UCSD-AML1 (cell line): ENCODE data around the gene ZG16.
A peak's percentile ranks its signal among the peaks of the same experiment; 100 is the strongest.

Experiments used
- DNase-seq: peaks from one replicate; lab custom pipeline; 2025; ENCODE audit not compliant: unreplicated experiment; lab: John Stamatoyannopoulos, UW

ZG16 gene

DNA sequence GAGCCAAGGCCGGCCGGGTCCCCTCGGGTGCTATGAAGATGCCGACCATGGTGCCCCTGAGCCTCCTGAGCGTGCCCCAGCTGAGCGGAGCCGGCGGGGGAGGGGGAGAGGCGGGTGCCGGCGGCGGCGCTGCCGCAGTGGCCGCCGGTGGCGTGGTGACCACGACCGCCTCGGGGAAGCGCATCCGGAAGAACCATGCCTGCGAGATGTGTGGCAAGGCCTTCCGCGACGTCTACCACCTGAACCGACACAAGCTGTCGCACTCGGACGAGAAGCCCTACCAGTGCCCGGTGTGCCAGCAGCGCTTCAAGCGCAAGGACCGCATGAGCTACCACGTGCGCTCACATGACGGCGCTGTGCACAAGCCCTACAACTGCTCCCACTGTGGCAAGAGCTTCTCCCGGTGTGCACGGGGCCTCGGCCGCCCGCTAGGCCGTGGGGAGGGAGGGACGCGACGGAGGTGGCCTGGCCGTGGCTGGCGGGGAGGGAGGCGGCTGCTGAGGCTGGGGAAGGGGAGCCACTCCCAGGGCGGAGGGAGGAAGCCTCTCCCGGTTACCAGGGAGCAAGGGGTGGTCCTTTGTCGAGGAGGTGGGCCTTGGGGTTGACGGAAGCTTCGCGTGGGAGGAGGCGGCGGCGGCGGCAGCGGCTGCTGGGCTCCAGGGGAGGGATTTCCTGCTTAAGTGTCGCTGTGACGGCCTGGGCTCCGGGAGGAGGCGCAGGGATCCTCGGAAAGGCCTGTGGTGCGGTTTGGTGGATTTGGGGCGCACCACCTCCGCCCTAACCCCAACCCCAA is 29.6 kb downstream of the ZG16 start:
- DNase-seq, result peak; percentile 94

DNA sequence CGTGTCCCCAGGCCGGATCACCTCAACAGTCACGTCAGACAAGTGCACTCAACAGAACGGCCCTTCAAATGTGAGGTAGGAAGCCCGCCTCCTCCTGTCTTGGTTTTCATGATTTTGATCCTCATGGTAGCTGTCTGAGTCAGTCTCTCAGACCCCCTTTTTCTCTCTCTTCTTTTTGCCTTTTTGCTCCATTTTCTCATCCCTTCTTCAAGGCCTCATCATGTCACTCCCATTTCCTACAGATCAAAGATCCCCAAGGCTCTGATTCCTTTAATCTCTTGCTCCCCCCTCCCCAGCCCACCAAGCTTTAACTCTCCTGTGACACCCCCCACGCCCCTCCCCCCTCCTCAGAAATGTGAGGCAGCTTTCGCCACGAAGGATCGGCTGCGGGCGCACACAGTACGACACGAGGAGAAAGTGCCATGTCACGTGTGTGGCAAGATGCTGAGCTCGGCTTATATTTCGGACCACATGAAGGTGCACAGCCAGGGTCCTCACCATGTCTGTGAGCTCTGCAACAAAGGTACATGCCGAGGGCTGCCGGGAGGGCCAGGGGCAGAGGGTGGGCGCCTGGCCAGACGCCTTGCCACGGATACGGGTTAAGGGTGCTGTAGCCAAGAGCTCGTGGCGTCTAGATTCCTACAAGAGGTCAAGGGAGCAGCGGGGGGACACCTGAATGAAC is 30.3 kb downstream of the ZG16 start:
- no peak for DNase-seq

DNA sequence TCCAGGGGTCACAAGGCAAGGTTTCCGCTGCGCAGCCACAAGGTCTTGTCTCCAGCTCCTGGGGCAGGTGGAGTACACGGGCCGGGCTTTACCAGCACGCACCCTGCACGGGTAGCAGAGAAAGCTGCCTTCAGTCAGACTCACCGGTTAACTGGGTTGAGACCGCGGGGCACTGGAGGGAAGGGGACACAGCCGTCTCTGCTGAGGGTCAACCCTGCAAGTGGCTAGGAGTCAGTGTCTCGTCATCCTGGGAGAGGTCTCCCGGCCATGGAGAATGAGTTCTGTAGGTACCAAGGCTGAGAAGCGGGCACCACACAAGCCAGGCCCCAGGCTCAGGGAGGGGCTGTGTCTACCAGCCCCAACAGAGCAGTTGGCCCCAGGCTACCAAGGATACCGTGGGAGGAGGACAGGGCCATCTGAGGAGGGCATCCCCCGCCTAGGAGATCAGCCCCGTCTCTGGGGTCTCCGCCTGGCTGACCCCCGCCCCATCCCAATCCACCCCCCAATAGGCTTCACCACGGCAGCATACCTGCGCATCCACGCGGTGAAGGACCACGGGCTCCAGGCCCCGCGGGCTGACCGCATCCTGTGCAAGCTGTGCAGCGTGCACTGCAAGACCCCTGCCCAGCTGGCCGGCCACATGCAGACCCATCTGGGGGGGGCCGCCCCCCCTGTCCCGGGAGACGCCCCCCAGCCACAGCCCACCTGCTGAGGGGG is 31.1 kb downstream of the ZG16 start:
- DNase-seq, result no peak

DNA sequence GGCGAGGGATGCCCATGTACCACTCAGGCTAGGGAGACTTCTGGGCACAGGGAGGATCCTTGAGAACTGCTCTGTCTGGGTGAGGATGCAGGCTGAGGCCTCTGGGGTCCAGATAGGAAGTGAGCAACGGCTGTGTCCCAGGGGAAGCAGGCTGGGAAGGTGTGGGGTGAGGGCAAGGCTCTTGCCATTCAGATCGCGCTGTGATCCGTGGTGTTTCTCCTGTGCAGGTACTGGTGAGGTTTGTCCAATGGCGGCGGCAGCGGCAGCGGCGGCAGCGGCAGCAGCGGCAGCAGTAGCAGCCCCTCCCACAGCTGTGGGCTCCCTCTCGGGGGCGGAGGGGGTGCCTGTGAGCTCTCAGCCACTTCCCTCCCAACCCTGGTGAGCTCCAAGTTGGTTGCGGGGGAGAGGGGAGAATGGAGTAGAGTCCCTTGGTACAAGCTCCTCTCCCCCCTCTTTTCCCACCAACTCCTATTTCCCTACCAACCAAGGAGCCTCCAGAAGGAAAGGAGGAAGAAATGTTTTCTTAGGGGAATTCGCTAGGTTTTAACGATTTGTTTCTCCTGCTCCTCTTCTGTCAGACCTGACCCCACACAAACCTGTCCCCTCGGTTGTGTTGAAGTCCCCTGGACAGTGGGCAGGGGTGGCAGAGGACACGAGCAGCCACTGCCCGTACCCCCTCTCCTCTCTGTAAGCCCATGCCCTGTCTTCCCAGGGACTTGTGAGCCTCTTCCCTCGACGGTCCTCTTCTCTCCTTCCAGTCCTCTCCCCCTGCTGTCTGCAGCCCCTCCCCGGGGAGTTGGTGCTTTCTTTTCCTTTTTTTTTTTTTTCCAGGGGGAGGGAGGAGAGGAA is 32.0 kb downstream of the ZG16 start:
- DNase-seq, result no peak

DNA sequence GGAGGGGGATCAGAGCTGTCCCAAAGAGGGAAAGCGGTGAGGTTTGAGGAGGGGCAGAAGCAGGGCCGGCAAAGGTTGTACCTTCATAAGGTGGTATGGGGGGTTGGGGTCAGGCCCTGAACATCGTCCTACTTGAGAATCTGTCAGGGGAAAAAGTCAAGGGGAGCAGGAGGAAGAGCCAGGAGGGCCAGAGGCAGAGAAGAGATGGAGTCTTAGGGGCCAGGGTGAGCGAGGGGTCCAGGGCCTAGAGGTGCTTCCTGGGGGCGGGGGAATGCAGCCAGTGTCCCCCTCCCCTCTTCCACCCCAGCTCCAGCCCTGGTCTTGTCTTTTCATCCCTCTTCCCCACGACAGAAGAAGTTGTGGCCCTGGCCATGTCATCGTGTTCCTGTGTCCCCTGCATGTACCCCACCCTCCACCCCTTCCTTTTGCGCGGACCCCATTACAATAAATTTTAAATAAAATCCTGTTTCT is 32.7 kb downstream of the ZG16 start:
- DNase-seq, result no peak

DNA sequence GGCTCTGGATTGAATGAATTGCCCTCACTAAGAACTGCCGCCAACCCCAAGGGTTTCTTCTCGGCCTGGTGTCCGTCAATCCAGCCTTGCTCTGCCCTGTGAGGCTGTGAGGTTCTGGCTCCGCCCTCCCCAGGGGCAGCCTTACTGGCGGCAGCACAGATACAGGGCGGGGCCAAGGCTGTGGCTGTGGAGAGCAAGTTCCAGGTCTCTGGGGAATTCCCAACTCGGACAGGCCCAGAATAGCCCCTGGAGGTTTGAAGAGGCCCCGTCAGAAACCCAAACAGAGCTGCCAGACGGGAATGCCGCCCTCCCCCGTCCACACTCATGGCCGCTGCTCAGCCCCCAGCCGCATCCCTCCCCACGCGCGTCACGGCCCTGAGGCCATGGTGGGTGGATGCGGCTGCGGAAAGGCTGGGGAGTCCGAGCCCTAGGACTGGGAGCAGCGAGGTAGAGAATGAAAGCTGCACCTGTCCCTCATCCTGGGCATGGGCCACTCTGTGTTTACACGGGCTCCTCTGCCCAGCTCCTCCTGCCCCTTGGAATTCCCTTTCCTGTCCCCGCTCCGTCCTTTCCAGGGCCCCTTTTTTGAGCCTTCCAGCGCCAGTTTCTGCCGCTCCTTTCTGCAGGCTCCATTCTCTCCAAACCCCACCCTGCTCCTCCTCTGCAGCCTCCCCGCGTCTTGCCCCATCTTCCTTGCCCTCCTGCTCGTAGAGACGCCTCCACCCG is 33.3 kb downstream of the ZG16 start:
- DNase-seq, result peak; percentile 86

DNA sequence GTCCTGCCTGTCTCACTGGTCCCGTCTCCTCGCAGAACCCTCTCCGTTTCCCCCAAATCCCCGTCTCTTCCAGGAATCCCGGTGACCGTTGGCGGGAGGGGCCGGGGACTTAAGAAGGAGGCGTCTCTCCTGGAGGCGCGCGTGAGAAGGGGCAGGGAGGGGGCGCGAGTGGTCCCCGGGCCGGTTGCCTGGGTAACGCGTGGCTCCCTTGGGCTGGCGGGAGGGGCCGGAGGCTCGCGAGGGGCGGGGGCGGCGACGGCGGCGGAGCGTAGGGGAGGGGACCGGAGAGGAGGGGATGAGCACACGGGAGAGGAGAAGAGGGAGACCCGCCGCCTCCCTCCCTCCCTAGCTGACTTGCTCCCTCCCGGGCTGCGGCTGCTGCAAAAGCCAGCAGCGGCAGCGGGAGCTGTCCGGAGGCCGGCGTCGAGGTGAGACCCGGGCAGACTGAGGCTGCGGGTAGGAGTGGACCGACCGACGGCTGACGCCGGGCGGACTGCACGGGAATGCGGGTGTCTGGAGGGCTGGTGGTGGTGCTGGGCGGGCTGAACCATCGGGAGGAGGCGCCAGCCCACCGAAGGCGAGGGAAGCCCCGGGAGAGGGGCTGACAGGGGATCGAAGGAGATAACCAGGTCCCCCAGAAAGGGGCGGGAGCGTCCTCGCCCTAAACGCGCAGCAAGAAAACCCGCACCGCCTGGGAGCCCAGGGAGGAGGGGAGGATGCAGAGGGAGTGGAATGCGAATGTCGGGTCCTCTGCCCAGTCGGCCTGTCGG is 34.0 kb downstream of the ZG16 start, which contains the start of gene PRRT2:
Gene PRRT2, plus strand, starts transcription at position 298 of the 770 bp plus-strand sequence. CDS start 862 bp downstream, outside the sequence.
- DNase-seq, result no peak

DNA sequence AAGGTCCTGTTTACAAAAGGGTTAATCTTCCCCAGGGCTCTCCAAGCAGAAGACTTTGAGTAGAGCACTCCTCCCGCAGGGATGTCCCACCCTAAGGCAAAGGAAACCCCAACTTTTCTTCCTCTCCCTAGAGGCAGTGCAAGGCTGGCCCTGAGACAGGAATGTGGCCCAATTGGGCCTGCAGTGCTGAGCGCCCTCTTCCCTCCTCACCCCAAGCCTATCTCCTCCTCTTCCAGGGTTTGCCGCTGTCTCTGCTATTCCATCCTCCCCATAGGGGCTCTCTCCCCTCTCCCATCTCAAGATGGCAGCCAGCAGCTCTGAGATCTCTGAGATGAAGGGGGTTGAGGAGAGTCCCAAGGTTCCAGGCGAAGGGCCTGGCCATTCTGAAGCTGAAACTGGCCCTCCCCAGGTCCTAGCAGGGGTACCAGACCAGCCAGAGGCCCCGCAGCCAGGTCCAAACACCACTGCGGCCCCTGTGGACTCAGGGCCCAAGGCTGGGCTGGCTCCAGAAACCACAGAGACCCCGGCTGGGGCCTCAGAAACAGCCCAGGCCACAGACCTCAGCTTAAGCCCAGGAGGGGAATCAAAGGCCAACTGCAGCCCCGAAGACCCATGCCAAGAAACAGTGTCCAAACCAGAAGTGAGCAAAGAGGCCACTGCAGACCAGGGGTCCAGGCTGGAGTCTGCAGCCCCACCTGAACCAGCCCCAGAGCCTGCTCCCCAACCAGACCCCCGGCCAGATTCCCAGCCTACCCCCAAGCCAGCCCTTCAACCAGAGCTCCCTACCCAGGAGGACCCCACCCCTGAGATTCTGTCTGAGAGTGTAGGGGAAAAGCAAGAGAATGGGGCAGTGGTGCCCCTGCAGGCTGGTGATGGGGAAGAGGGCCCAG is 34.9 kb downstream of the ZG16 start:
- no peak for DNase-seq

DNA sequence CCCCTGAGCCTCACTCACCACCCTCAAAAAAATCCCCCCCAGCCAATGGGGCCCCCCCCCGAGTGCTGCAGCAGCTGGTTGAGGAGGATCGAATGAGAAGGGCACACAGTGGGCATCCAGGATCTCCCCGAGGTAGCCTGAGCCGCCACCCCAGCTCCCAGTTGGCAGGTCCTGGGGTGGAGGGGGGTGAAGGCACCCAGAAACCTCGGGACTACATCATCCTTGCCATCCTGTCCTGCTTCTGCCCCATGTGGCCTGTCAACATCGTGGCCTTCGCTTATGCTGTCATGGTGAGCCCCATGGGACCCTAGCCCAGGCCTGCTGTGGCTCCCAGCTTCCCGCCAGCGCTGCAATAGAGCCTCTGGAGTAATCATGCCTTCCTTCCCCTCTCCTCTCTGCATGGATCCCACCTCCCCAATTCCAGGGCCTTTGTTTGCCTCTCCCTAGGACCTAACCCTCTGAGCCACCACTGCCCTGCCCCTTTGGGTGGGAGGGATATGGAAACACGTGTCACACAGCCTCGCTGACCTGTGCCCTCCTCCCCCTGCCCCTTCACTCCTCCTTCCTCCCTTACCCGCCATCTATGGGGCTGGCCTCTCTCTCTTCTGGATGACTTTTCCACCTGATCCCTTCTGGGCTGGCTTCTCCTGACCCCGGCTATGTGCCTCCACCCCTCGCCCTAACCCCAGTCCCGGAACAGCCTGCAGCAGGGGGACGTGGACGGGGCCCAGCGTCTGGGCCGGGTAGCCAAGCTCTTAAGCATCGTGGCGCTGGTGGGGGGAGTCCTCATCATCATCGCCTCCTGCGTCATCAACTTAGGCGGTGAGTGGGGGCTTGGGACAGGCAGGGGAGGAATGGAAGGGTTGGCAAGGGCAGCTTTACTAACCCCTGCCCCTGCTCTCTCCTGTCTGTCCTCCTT is 35.8 kb downstream of the ZG16 start:
- no peak for DNase-seq

DNA sequence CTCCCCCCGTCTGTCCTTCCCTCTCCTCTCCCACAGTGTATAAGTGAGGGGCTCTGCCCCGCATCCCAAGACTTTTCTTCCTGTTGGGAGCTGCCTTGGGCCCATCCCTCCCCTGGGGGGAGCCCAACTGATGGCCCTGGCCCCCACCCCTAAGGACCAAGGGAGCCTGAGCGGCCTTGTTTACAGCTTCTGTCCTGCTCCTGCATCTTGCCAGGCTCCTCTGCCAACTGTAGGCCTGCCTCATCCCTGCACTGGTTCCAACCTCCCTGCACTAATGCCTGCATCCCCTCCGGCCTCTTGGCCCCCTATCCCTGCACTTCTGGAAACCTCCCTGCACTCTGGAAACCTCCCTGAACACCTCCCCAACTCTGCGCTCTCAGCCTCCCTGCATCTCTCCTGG is 36.5 kb downstream of the ZG16 start:
- no peak for DNase-seq

DNA sequence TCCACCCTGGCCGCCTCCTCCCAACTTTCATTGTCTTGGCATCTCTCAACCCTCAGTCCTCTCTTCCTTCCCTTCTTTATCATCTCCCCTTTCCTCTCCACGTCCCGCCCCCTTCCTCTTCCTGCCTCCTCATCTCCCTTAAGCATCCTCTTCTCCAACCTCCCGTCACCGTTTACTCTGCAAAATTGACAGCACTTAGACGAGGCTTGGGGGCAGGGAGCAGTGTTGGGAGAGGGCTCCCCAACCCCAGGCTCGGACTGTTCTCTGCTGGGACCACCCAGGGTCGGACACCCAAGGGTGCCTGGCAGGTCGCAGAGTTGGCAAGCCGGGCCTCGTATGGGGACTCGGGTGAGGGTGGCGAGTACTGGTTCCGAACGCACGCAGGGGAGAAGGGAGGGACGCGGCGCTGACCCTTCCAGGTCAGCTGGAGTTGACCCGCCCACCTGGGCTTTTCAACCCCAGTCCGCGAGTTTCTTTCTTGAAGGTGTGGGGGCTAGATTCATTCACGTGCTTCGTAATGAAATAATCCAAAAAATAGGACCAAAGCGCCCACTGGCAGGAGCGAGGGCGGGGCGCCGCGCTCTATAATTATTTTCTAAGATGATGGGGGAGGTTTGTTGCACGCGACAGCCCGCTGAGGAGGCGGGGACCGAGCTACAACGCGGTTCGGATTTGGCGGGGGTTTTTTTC is 37.1 kb downstream of the ZG16 start:
- peak; percentile 48 for DNase-seq

DNA sequence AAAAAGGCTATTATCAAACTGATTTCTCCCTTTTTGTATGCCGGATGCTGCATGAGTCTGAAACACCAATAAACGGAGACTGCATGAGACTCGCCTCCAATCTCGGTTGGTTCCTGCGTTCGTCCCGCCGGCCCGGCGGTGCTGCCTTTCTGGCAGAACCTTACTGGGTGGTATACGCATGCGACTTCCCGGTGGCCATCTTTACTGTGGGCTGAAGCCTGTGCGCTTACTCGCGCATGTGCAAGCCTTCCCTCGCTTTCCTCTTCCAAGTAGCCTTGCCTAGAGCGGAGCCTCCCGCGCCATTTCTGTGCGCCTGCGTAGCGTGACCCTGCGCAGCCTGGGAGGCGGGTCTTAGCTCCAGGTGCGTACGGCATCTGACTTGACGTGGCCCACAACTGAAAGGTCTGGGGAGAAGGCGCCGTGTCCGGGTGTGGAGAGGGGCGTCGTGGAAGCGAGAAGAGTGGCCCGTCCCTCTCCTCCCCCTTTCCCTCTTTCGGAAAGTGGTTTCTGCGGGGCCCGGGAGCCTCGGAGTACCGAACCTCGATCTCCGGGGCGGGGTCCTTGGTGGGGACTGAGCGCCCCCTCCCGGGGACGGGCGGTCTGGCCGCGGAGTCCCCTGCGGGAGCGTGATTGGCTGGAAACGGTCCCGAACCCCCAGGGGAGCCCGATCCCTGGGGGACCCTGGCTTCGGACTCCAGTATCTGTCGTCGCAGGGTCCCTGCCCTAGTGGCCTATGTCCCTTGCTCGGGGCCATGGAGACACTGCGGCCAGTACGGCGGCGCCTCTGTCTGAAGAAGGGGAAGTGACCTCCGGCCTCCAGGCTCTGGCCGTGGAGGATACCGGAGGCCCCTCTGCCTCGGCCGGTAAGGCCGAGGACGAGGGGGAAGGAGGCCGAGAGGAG is 38.0 kb downstream of the ZG16 start, which contains the start of gene PAGR1:
Gene PAGR1, plus strand, starts transcription at position 360 of the 901 bp plus-strand sequence. Its CDS starts 374 bp downstream, at position 734.
- DNase-seq, result peak; percentile 98

DNA sequence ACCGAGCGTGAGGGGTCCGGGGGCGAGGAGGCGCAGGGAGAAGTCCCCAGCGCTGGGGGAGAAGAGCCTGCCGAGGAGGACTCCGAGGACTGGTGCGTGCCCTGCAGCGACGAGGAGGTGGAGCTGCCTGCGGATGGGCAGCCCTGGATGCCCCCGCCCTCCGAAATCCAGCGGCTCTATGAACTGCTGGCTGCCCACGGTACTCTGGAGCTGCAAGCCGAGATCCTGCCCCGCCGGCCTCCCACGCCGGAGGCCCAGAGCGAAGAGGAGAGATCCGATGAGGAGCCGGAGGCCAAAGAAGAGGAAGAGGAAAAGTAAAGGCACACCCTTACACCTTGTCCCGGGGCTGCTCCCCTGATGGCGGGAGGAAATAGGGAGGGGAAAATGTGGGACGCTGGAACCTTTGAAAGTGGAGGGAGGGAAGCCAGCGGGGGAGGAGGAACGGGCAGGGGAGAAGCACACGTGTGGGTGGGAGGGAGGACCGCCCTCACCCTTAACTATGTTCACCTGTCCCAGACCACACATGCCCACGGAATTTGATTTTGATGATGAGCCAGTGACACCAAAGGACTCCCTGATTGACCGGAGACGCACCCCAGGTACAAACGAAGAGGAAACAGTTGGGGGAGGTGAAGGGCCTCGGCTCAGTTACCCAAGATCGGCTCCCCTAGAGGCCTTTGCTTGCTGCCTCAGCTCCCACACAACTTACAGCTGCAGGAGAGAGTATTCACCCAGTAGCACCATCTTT is 38.8 kb downstream of the ZG16 start:
- peak; percentile 79 for DNase-seq

DNA sequence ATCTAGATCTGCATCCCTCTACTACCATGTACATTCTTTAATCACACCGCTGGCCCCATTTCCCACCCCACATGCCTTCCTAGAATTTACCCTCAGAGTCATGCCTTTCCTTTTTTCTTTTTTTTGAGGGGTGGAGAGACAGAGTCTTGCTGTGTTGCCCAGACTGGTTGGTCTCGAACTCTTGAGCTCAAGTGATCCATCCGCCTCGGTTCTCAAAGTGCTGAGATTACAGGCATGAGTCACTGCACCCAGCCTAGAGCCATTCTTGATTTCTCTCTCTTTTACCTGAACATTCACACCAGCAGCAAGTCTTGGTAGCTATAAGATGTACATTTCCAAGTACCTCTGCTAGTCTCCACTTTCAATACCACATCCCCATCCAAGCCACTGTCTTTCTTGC is 40.0 kb downstream of the ZG16 start:
- no peak for DNase-seq

DNA sequence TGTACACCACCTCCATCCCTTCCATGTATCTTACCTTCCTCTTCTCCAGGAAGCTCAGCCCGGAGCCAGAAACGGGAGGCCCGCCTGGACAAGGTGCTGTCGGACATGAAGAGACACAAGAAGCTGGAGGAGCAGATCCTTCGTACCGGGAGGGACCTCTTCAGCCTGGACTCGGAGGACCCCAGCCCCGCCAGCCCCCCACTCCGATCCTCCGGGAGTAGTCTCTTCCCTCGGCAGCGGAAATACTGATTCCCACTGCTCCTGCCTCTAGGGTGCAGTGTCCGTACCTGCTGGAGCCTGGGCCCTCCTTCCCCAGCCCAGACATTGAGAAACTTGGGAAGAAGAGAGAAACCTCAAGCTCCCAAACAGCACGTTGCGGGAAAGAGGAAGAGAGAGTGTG is 41.5 kb downstream of the ZG16 start:
- DNase-seq, result no peak
